ENCODE results near the gene SDK1.

The SDK1 gene

DNA sequence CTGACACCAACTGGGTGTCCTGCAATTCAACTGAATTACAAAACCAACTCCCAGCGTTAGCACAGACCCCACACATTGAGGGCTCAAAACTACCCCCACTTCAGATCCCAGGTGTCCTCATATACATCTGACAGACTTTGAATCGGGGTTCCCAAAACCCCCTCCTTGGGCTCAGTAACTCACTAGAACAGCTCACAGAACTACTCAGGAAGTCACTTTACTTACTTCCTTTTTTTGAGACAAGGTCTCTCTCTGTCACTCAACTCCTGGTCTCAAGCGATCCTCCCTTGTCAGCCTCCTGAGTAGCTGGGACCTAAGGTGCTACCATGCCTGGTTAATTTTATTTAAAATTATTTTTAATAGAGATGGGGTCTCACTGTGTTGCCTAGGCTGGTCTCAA is 456.0 kb downstream of the SDK1 start:
- no peak for DNase-seq (ENCODE audit: low spot score)
- TF ChIP-seq, protein P1, sequence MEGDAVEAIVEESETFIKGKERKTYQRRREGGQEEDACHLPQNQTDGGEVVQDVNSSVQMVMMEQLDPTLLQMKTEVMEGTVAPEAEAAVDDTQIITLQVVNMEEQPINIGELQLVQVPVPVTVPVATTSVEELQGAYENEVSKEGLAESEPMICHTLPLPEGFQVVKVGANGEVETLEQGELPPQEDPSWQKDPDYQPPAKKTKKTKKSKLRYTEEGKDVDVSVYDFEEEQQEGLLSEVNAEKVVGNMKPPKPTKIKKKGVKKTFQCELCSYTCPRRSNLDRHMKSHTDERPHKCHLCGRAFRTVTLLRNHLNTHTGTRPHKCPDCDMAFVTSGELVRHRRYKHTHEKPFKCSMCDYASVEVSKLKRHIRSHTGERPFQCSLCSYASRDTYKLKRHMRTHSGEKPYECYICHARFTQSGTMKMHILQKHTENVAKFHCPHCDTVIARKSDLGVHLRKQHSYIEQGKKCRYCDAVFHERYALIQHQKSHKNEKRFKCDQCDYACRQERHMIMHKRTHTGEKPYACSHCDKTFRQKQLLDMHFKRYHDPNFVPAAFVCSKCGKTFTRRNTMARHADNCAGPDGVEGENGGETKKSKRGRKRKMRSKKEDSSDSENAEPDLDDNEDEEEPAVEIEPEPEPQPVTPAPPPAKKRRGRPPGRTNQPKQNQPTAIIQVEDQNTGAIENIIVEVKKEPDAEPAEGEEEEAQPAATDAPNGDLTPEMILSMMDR (IDR thresholded peaks at IDR 0.05; ENCODE audit: extremely low read depth, missing control alignments) = no peak

GRCh38 chr7:3760651-3761050 is 459.6 kb downstream of the SDK1 start:
- TF ChIP-seq, protein P1 (IDR thresholded peaks at IDR 0.05; ENCODE audit: extremely low read depth, missing control alignments) = no peak
- DNase-seq (ENCODE audit: low spot score) = no peak

DNA sequence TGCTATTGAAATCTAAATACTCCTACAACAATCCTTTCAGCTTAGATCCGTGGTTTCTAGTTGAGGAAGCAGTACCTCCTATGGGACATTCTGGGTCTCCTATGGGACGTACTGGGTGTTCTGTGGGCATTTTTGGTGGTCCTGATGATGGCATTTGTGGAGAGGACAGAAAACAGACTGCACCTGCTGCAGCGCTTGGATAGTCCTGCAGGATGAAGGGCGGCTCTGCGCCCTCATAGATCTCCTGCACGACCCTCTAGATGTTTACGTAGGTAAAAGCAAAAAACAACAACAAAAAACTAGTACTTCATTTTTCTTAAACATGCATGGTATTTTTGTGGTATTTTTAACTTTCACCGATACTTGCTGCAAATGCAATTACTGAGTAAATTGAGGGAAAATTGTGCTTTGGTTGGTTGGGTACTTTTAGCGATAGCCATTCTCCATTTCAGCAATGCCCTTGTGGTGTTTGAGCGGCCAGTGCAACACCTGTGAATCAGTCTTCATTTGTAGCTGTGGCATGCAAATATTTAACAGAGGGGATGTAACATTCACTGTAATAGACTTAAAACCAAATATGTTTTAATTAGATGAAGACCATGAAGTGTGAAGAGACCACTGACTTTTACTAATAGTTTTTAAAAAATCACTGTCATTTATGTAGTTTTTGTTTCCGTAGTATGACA is 461.2 kb downstream of the SDK1 start:
- no peak for DNase-seq (ENCODE audit: low spot score)
- TF ChIP-seq, protein P1 (IDR thresholded peaks at IDR 0.05; ENCODE audit: extremely low read depth, missing control alignments) = no peak

DNA sequence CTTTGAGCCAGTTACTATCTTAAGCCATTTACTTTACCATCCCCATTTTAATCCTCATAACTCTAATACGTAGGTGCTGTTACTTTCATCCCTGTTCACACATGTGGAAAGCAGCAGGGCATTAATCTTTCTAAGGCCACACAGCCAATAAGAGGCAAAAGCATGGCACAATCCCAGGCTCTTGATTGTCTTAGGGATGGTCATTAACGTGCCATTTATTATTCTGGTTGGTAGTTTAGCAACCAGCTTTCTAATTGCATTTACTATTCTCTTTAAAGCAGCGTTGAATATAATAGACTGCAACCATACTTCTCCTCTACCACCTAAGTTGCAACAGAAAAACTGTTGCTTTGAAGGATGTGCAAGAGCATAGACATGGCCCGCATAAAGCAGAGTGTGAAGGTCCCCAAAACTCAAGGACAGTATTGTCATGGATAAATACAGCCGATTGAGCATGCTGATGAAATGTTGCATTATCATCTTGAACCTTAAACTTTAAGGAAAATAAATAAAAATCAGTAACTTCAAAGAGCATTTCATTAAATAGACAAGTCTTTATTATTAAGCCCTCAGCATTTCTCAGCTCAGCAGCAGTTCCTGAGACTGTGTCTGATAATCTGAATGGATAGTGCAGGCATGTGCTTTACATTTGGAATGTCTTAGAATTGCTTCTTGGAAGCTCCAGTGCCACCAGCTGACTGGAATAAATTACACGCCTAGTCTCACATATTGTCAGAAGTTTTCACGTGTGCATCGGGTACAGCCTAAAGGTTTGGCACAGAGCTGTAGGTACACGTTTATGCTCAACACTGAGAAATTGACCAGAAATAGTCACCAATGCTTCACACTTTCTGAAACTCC is 467.1 kb downstream of the SDK1 start:
- DNase-seq (ENCODE audit: low spot score) = no peak
- TF ChIP-seq, protein P1 (IDR thresholded peaks at IDR 0.05; ENCODE audit: extremely low read depth, missing control alignments) = no peak

GRCh38 chr7:3771906-3772305 is 470.9 kb downstream of the SDK1 start:
- DNase-seq (ENCODE audit: low spot score) = no peak
- TF ChIP-seq, protein P1 (IDR thresholded peaks at IDR 0.05; ENCODE audit: extremely low read depth, missing control alignments) = no peak

- DNase-seq (ENCODE audit: low spot score) = no peak
- TF ChIP-seq, protein P1 (IDR thresholded peaks at IDR 0.05; ENCODE audit: extremely low read depth, missing control alignments) = no peak
Observed at GRCh38 chr7:3778345-3778744, 477.3 kb downstream of the SDK1 start.

- TF ChIP-seq, protein P1 (IDR thresholded peaks at IDR 0.05; ENCODE audit: extremely low read depth, missing control alignments) = no peak
- no peak for DNase-seq (ENCODE audit: low spot score)
Observed at GRCh38 chr7:3780016-3780415, 479.0 kb downstream of the SDK1 start.

All from GM20000 (cell line).